K562 (cell line): Measurements from ENCODE around the gene RBM20. TPM values are rescaled to one million over a fixed set of nuclear protein-coding genes. Genes with fewer than 3 reads are reported as not detected.

ENCODE experiments used
- ATAC-seq: fragments of 200-7000 bp; cut with Tn5 transposase; 3 replicates; pipeline ENCODE4 v1.9.1; 2020; ENCODE audit warnings: moderate library complexity
- BruUV-seq: library from RNA; stranded (reverse); fragments of 400-500 nt; replicated peaks from 2 replicates; lab custom pipeline; 2021; lab: Mats Ljungman, UMichigan
- CTCF ChIA-PET: fragments of 300-600 bp; formaldehyde crosslinking; extraction: SDS; loops from one replicate; lab custom pipeline; 2021; ENCODE audit warnings: low intra/inter-chr PET ratio; lab: Yijun Ruan, JAX
- POLR2A ChIA-PET: fragments of 300-600, 350-650 bp; sonication (Branson Sonifier 250); formaldehyde crosslinking; extraction: SDS; loops from one replicate; lab custom pipeline; 2021; ENCODE audit warnings: antibody characterized with exemption, inconsistent platforms; lab: Yijun Ruan, JAX
- DNase-seq, 4 experiments: peaks; one replicate each; pipeline versions ENCODE4 v3.0.0 to v3.0.0-alpha.2; 2011 to 2018; ENCODE audit warnings: low spot score in 3 of 4, mixed read lengths in 3 of 4; ENCODE audit errors: extremely low read depth in 1 of 4
- FAIRE-seq: peaks from 2 replicates; lab custom pipeline; 2011; peaks lifted over from hg19 to GRCh38; lab: Jason Lieb, UNC
- H2AFZ ChIP-seq: 2 replicates; pipeline ENCODE4 v1.6.0; 2011; ENCODE audit warnings: low read depth, low read length, control low read depth, inconsistent platforms
- H3K27ac ChIP-seq: fragments of 200-600 bp; 3 replicates; pipeline ENCODE4 v1.8.0; 2011; ENCODE audit warnings: low read depth, mild to moderate bottlenecking, control low read depth, inconsistent platforms, low read length, moderate library complexity, mixed read lengths; ENCODE audit errors: extremely low read depth
- H3K27me3 ChIP-seq, 2 experiments: fragments of 300-600 bp in 1 of 2; 2 replicates in 1 of 2; 3 replicates in 1 of 2; pipeline versions ENCODE4 v1.6.0 to v1.8.0; 2011; ENCODE audit warnings: inconsistent platforms in 2 of 2, low read length in 2 of 2, mild to moderate bottlenecking in 1 of 2, mixed read lengths in 1 of 2, moderate library complexity in 1 of 2; ENCODE audit not compliant: control insufficient read depth in 2 of 2, insufficient read depth in 2 of 2
- H3K36me3 ChIP-seq: fragments of 300-600 bp; 3 replicates; pipeline ENCODE4 v1.8.0; 2011; ENCODE audit warnings: mild to moderate bottlenecking, low read length, inconsistent platforms; ENCODE audit not compliant: control insufficient read depth, insufficient read depth
- H3K4me1 ChIP-seq, 2 experiments: fragments of 200-600 bp in 1 of 2; replicated peaks in 1 of 2; 2 replicates in 1 of 2; 3 replicates in 1 of 2; pipeline versions ENCODE4 v1.5.1 to v1.8.0; 2011; ENCODE audit warnings: inconsistent platforms in 2 of 2, low read length in 2 of 2, mild to moderate bottlenecking in 1 of 2, mixed read lengths in 1 of 2, moderate library complexity in 1 of 2; ENCODE audit not compliant: control insufficient read depth in 2 of 2, insufficient read depth in 2 of 2
- H3K4me2 ChIP-seq: 2 replicates; pipeline ENCODE4 v1.6.1; 2011; ENCODE audit warnings: low read length, control low read depth, inconsistent platforms, mixed read lengths; ENCODE audit not compliant: insufficient read depth
- H3K4me3 ChIP-seq: fragments of 200-600 bp; sonication (generic), shearing (Covaris generic); 2 replicates; pipeline ENCODE4 v1.5.1; 2016; ENCODE audit warnings: control low read depth, inconsistent platforms
- H3K79me2 ChIP-seq: fragments of 200-600 bp; 3 replicates; pipeline ENCODE4 v1.8.0; 2011; ENCODE audit warnings: low read length, inconsistent platforms; ENCODE audit not compliant: control insufficient read depth, insufficient read depth
- H3K9ac ChIP-seq, 2 experiments: 2 replicates each; pipeline versions ENCODE4 v1.6.0 to v1.6.1; 2011; ENCODE audit warnings: low read depth in 2 of 2, low read length in 2 of 2, control low read depth in 1 of 2, inconsistent platforms in 1 of 2, mild to moderate bottlenecking in 1 of 2, mixed read lengths in 1 of 2; ENCODE audit not compliant: insufficient read depth in 1 of 2
- H3K9me1 ChIP-seq: one replicate; pipeline ENCODE4 v1.6.0; 2011; ENCODE audit warnings: inconsistent platforms, mild to moderate bottlenecking, low read length, moderate library complexity; ENCODE audit not compliant: control insufficient read depth, insufficient read depth
- H3K9me3 ChIP-seq: replicated peaks from 2 replicates; pipeline ENCODE4 v1.5.1; 2011; ENCODE audit warnings: low read depth, low read length, inconsistent platforms; ENCODE audit not compliant: control insufficient read depth, insufficient read depth
- H4K20me1 ChIP-seq: replicated peaks from 2 replicates; pipeline ENCODE4 v1.6.1; 2011; ENCODE audit warnings: low read length, inconsistent platforms, mixed read lengths; ENCODE audit not compliant: control insufficient read depth, insufficient read depth
- ADNP ChIP-seq: fragments of 200-800 bp; sonication (Bioruptor generic); IDR thresholded peaks from 2 replicates; pipeline ENCODE4 v1.6.1; 2016; ENCODE audit warnings: missing genetic modification characterization, missing compliant biosample characterization
- BCOR ChIP-seq: fragments of 450-650 bp; IDR thresholded peaks from 2 replicates; pipeline ENCODE4 v1.6.1; 2016
- CSDE1 ChIP-seq, 2 experiments: fragments of 450-650 bp; IDR thresholded peaks; 2 replicates each; pipeline ENCODE4 v1.6.1; 2016; ENCODE audit warnings: mild to moderate bottlenecking in 1 of 2
- FOS ChIP-seq: IDR thresholded peaks from 3 replicates; pipeline ENCODE4 v1.6.1; 2011; ENCODE audit not compliant: insufficient read length; ENCODE audit errors: extremely low read depth
- HDAC2 ChIP-seq: fragments of 450-650 bp; IDR thresholded peaks from 2 replicates; pipeline ENCODE4 v1.6.1; 2016; ENCODE audit warnings: mild to moderate bottlenecking
- KDM1A ChIP-seq, 2 experiments: fragments of 450-650 bp; IDR thresholded peaks; 2 replicates each; pipeline ENCODE4 v1.6.1; 2016; ENCODE audit warnings: mild to moderate bottlenecking in 2 of 2
- LCOR ChIP-seq: sonication (generic); formaldehyde crosslinking; IDR thresholded peaks from 2 replicates; pipeline ENCODE4 v1.8.0; 2022; ENCODE audit warnings: mild to moderate bottlenecking, missing genetic modification reagents
- RBM25 ChIP-seq: fragments of 200-400 bp; formaldehyde crosslinking; IDR thresholded peaks from 2 replicates; pipeline ENCODE4 v1.6.1; 2018; ENCODE audit warnings: low read length, low read depth, moderate library complexity; ENCODE audit not compliant: severe bottlenecking
- RCOR1 ChIP-seq, 2 experiments: IDR thresholded peaks; 2 replicates each; pipeline ENCODE4 v1.6.1; 2012; ENCODE audit warnings: low read depth in 2 of 2, low read length in 2 of 2, borderline replicate concordance in 1 of 2, improper control_type of control experiment in 1 of 2
- RNF2 ChIP-seq: sonication (generic); IDR thresholded peaks from 2 replicates; pipeline ENCODE4 v1.6.1; 2016
- SMARCA5 ChIP-seq: fragments of 450-650 bp; IDR thresholded peaks from 2 replicates; pipeline ENCODE4 v1.6.1; 2016
- ZNF274 ChIP-seq: IDR thresholded peaks from 2 replicates; pipeline ENCODE4 v1.6.1; 2011; ENCODE audit warnings: low read depth, mild to moderate bottlenecking, low read length, moderate library complexity, borderline replicate concordance
- WGBS: fragments of 100-300 bp; shearing (Covaris generic); methylation state at CpG from one replicate; pipeline ENCODE4 v1.1.6; 2016; ENCODE audit warnings: low coverage, mixed read lengths; ENCODE audit not compliant: insufficient coverage; ENCODE audit errors: missing lambda C conversion rate; 5-methylcytosine and 5-hydroxymethylcytosine counted together
- in situ Hi-C: fragments of 300-500 bp; cut with MboI; formaldehyde crosslinking; loops from 4 replicates; pipeline ENCODE4 v1.15.0; 2018; ENCODE audit warnings: inconsistent platforms, mixed read lengths
- intact Hi-C: fragments of 100-400 bp; cut with micrococcal nuclease; formaldehyde crosslinking; loops from 2 replicates; pipeline ENCODE4 v1.14.2; 2022
- polyA plus RNA-seq, 8 experiments: library from polyadenylated mRNA; depleted of rRNA in 4 of 8; stranded (reverse) in 5 of 8; unstranded in 3 of 8; fragments of >200 nt; fragmentation: Nextera tagmentation in 2 of 8; fragmentation: Illumina TruSeq in 1 of 8; extraction: Ambion mirVana in 2 of 8; extraction: Trizol in 1 of 8; gene quantifications; 2 replicates each; pipeline versions ENCODE4 v1.2.1 to v1.2.3, GENCODE V29; 2011 to 2014; ENCODE audit warnings: inconsistent platforms in 1 of 8, missing spikeins in 1 of 8
- total RNA-seq, 7 experiments: library from RNA; depleted of rRNA in 6 of 7; stranded (reverse); fragments of >200 nt in 6 of 7; fragmentation: Illumina TruSeq in 2 of 7; extraction: Trizol in 2 of 7; gene quantifications; 2 replicates each; pipeline versions ENCODE4 v1.2.1 to v1.2.3, GENCODE V29; 2011 to 2021; ENCODE audit warnings: low replicate concordance in 1 of 7
- TF ChIP-seq, protein P1 (sequence below): fragments of 450-650 bp; formaldehyde crosslinking; IDR thresholded peaks from 2 replicates; pipeline ENCODE4 v1.4.0; 2020; ENCODE audit warnings: mild to moderate bottlenecking, mixed read lengths

RBM20 gene
- total and polyA plus RNA-seq, 9 of the 15 experiments (the other 6 are each of a cell fraction or from before 2014, with no cell fraction given), result 0.63 to 5.7 (median 3.2) TPM

DNA sequence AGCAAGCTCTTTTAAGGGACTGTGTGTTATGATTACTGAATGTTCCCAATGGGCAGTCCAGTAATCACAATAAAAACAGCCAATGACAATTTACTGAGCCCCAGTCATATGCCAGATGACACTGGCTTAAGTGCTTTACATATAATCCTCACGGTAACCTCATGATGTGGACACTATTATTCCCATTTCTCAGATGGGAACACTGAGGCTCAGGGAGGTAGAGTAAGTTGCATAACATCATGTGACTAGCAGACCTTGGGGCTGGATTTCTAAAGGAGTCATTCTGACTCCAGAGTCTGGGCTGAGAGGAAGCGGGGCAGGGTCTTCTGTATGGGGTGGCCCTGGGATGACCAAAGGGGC is 7.6 kb upstream of the RBM20 start:
- no peak overlapping the region for H3K4me3 ChIP-seq
- peaks cover 0 to 11% of the 10 kb centered on the region in 2 experiments; a peak in 3 of 5 replicates for H3K4me1 ChIP-seq
- H4K20me1 ChIP-seq, result no peaks in the 10 kb centered on the region
- no peak for DNase-seq
- no peak overlapping the region for H3K27ac ChIP-seq
- ChIA-PET POLR2A (interaction anchor here (0.6 to 1.4 kb wide), 3 partner anchors 12 to 22 kb away, joined by 3 to 4 read pairs (median 3); no protein-coding TSS in a partner anchor), CTCF (no interaction called here)
- intact Hi-C loops (no loop called here), in situ Hi-C loops (no loop called here)
- no peak overlapping the region for H2AFZ ChIP-seq
- no peak overlapping the region for H3K4me2 ChIP-seq
- no peaks in the 10 kb centered on the region for H3K79me2 ChIP-seq
- H3K27me3 ChIP-seq, result no peaks in the 10 kb centered on the region
- no peaks in the 10 kb centered on the region for H3K9me1 ChIP-seq
- FAIRE-seq, result no peak
- 90% methylated on average over 1 of the region's 2 CpGs for WGBS
- no peaks in the 10 kb centered on the region for H3K36me3 ChIP-seq
- no peaks in the 10 kb centered on the region for H3K9me3 ChIP-seq
- no peak overlapping the region; a peak in 1 of 4 replicates for H3K9ac ChIP-seq
- no peak for ATAC-seq
- TF ChIP-seq KDM1A (IDR thresholded peaks at IDR 0.05), result peak; percentile 72 to 76
- peak; percentile 62 for TF ChIP-seq ADNP (tag)
- TF ChIP-seq RNF2, result no peak
- peak; percentile 90 for TF ChIP-seq BCOR
- no peak for TF ChIP-seq CSDE1 (IDR thresholded peaks at IDR 0.05)
- peak; percentile 90 for TF ChIP-seq RBM25
- TF ChIP-seq SMARCA5, result peak; percentile 79; the same call in 1 of the 2 replicates
- no peak for TF ChIP-seq FOS
- TF ChIP-seq HDAC2, result peak; percentile 61; the same call in 1 of the 2 replicates
- TF ChIP-seq RCOR1 (IDR thresholded peaks at IDR 0.05; ENCODE audit: borderline replicate concordance in 1 of 2, low read depth in 2 of 2, low read length in 2 of 2), result peak in 1 of 2 experiments; percentile 53; a peak in 1 of 4 replicates
- TF ChIP-seq, protein P1, sequence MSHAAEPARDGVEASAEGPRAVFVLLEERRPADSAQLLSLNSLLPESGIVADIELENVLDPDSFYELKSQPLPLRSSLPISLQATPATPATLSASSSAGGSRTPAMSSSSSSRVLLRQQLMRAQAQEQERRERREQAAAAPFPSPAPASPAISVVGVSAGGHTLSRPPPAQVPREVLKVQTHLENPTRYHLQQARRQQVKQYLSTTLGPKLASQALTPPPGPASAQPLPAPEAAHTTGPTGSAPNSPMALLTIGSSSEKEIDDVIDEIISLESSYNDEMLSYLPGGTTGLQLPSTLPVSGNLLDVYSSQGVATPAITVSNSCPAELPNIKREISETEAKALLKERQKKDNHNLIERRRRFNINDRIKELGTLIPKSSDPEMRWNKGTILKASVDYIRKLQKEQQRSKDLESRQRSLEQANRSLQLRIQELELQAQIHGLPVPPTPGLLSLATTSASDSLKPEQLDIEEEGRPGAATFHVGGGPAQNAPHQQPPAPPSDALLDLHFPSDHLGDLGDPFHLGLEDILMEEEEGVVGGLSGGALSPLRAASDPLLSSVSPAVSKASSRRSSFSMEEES (CRISPR knock-in tag), result 0 out of 2 replicates have a peak, but pooled peaks have one; percentile 1
- TF ChIP-seq ZNF274, result no peak
- TF ChIP-seq LCOR (CRISPR knock-in tag), result no peak
- BruUV-seq, result no TSS peak
